Stimulated activated CD4-positive, alpha-beta T cell treated with anti-CD3 and anti-CD28 coated beads, Interleukin-12 subunit alpha, Interleukin-12 subunit beta, amount 100 ng/mL, for 4 hours (primary cell): Measurements from ENCODE around the gene SIX2.

Experiments used
- DNase-seq: peaks from one replicate; pipeline ENCODE4 v3.0.0-alpha.2; 2020

SIX2 gene

GRCh38 chr2:45018023-45018422 lies 8.8 kb upstream of the SIX2 start:
- DNase-seq = no peak

DNA sequence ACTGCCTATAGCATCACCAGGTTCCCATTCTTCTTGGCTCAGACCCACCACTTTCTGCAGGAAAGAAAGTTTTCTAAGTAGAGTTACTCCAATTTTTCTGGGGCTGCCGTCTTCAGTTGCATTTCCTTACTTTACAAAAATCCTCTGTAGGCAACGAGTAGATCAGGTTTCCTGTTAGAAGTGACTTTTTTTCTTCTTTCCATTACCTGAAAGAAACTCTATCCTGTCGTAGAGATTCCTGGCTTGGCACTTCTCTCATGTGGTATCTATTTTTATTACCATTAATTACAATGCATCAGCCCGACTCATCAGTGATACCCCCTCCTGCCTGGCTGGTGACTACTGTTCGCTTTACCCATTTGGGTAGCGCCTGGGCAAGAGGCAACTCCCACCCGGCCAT lies 5.6 kb upstream of the SIX2 start:
- DNase-seq = no peak

DNA sequence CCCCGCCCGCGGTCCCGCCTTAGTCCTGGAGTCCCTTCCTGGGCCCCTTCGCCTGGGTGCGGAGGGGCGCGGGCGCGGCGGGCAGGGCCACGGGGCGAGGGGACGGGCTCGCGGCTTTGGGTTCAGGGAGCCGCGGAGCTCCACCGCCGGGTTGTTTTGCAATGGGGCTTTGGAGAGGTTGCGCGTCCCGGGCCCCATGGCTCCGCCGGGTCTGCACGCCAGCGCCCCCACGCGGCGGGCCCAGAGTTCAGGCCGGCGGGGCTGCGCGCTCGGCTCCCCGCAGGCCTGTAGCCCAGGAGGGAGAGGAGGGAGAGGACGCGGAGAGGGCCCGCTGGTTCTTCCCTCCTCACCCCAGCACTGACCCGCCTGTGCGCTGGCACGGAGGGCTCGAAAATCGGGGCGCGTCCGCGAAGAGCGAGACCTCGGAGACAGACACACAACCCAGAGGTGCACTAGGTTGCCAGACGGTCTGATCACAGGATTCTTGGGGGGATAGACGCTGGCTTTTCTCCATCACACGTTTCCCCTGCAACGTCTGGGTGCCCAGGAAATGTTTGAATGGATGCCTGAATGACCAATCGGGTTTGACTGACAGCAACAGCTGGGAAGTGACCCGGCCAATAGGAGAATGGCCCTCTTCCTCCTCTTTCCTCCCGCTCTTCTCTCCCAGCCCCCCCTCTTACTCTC lies 4.9 kb upstream of the SIX2 start:
- no peak for DNase-seq

DNA sequence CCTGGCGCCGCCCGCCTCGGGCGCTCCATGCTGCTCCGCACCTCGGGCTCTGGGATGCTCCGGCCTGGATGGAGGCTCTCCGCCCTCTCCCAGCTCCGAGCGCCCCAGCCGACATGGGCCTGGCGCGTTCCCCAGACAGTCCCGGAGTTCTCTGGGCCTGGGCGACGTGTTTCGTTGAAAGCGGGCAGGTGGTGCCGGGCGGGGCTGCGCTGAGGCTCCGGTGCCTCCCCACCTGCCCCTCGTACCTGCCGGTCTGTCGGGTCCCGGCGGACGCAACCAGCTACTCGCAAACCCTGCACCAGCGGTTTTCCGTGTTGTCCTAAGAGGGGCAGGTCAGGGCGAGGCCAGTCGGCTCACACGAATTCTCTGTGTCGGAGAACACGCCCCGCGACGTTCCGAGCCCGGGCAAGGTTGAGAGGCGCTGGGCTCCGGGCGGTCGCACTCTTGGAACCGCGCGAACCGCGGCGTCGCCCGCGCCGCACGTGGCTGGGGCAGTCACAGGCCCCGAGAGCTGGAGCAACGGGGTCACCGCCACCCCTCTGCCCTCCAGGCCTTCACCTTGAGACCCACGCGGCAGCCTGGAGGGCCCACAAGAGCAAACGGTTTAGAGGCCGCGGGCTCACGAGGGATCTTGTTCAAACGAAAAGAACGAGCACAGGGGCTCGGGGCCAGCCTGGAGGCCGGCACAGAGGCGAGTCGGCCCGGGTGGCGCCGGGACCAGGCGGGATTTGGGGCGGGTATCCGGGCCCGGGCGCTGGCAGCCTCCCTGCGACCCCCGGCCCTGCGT lies 4.2 kb upstream of the SIX2 start:
- DNase-seq = no peak

DNA sequence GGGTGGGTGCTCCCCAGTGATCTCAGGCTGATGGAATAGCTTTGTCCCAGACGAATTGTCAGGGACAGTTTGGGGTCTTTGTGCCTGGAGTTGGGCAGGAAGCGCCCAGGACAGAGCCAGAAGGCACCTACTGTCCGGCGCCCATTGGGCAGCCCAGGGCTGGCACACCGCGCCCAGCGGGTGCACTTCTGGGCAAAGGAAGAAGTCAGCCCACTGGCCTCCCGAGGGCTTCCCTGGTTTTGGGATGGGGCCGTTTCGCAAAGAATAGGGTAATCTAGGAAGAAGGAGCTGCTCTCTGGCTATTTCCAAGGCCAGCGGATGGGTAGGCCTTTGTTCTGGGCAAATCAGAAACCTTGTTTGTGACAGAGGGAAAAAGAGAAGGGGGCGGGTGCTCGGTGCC lies 3.5 kb upstream of the SIX2 start:
- DNase-seq = no peak

DNA sequence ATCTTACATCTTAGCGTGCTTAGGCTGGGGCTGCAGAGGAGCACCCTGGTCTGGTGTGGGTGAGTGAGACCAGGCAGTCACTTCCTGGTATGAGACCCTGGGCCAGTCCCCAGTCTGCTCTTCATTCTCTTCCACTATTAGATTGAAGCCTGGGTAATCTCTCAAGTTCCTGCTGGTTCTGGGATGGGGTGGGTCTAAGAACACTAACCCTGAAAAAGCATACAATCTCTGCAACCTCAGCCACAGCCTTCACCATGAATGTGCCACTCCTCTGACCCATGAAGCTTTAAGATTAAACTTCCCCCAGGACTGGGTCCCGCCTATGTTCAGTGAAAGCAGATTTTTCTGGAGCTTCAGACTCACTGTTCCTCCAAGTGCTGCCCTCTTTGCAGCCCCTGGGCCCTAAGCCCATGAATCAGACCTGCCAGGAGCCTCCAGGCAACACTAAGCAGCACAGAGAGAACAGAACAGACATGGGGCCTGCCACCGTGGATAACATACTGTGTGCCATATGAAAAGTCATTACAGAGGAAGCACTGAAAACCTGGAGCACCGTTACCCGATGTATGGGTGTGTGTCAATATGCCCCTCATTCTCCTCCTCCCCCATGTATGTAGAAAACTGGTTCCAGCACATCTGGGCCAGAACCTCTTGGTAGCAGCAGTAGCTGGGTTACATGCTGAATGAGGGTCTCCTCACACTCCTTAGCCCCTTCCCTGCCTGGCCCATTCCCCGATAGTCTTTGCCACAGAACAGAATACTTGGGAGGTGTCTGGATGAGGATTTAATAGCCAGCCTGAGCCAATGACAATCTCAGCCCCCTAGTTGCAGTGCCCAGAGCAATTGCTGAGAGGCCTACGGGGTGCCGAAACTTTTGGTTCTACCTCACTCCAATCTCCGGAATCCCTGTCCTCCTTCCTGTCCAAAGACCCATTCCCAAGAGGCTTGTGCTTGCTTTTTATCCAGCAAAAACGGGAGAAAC lies 2.7 kb upstream of the SIX2 start:
- DNase-seq = no peak

DNA sequence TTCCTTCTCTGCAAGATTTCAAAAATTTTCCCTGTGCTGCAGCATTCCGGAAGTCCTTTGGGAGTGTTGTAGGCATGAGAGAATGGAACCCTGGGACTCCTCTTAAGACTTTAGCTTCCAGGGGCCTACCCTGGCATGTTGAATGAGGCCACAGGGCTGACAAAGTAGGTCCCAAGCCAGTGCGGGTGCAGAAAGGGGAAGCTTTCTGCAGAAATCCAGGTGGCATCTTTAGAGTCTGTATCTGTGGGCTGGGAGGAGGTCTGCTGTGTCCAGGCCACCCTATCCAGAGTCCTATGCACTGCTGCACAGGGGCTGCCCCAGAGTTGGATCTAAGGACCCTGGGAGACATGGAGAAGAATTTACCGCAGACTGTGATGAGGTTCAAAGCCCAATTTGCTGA lies 1.9 kb upstream of the SIX2 start:
- no peak for DNase-seq

DNA sequence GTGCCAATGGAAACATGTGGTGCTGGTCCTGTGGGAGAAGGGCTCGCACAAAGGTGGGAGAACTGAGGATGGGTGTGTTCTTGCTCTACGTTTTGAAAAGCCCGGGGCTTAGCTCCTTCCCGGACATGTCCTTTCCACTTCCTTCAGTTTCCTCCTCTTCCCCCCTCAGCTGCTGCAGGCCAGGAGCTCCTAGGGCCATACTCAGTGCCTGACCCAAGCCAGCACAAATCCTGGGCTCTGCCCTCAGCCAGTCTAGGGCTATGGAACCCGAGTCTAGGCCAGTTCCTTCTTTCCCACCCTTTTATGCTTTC lies 1.4 kb upstream of the SIX2 start:
- DNase-seq = no peak

- no peak for DNase-seq
These were observed 863 bp upstream of the SIX2 start for GRCh38 chr2:45009928-45010701.

DNA sequence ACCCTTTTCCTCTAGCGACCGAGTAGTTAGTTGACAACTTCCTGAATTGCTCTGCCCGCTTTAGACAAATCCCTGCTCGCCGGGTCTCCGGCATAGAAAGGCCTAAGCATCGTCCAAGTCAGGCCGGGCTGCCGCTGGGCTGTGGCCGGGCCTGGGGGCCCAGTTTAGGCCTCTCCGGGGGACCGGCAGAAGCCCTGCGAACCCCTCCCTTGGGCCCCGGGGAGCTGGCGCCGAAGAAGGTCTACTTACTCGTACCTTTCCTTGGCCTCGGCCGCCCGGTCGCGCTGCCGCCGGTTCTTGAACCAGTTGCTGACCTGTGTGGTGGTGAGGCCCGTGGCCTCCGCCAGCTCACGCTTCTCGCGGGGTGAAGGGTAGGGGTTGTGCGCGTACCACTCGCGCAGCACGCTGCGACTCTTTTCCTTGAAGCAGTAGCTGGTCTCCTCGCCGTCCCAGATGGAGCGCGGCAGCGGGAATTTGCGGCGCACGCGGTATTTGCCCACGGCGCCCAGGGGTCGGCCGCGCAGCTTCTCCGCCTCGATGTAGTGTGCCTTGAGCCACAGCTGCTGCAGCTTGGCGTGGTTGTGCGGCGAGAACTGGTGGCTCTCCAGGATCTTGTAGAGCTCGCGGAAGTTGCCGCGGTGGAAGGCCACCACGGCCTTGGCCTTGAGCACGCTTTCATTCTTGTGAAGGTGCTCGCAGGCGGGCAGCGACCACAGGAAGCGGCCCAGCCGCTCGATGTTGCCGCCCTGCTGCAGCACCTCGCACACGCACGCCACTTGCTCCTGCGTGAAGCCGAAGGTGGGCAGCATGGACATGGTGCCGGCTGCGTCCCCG lies 739 bp downstream of the SIX2 start:
- DNase-seq = no peak

DNA sequence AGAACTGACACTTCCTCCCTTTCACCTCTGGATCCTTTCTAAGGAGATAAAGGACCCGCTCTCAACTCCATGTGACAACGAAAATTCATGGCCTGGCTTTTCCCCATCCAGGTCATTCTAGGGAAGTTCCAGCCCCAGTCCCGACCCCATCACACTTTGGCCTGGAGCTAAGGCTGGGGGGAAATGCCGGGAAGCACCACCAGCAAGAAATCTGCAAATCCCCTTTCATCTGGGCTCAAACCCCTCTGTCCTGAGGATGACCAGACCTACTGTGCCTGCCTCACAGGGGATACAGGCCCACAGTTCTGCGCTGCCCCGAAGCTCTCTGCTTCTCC lies 1.3 kb downstream of the SIX2 start:
- no peak for DNase-seq

GRCh38 chr2:45006942-45007287 lies 2.3 kb downstream of the SIX2 start:
- DNase-seq = no peak

DNA sequence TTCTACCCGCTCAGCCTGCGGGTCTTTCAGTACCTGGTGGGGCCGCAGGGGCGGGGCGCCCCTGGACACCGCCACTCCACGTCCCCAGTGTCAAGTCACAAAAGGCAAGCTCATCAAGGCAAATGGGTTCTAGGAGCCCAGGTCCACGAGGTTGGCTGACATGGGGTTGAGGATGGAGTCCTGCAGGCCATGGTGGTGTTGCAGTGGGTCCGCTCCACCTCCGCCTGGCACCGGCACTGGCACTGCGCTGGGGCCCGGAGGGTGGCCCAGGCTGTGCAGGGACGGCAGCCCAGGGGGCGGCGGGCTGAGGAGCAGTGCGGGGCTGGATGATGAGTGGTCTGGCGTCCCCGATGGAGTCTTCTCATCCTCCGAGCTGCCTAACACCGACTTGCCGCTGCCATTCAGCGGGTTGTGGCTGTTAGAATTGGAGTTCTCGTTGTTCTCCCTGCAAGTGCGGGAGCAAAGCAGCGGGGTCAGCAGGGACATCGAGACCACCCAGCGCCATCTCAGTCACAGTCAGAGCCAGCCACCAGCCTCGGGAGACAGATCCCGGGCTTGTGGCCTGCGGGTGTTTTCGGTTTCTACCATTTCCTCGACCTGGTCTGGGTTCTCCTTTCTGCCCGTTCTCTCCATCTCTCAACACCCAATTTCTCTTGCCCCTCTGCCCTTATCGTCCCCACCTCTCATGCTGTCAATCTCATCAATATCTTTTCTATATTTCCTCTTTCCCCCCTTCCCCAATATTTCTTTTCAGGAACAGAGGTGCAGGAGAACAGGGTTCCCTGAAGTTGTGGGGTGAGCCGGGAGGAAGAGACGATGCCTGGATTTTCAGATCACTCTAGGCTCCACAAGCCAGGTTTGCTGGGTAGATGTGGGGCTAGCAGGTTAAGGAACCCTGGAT lies 3.0 kb downstream of the SIX2 start:
- DNase-seq = no peak

DNA sequence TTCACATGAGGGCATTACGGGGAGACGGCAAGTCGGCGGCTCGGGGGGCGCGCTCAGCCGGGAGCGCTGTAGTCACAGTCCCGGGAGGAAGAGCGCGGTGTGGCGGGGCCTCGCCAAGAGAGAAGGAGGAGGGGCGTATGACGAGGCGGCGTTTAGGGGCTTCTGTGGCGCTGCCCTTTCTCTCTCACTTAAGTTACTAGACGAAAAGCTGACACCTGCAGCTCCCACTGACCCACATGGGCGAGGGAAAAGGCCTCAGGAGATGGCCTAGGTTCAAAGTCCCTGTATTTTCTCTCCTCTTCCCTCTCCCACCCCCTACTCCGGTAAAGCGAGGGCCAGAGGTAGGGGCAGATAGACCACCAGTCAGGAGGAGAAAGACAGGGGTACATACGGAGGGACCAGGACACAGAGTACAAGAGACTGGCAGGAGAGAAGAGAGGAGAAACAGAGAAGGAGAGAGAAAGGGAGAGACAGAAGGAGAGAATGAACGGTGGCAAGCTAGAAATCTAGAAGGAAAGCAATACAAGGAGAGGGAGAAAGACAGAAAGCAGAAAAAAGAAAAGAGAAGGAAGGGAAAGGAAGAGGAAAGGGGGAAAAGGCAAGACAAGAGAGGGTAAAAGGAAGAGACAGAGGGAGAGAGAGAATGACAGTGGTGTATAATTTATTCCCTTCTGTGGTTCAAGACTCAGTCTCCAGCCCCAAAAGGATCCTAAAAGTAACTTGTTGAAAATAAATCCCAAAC lies 3.8 kb downstream of the SIX2 start:
- no peak for DNase-seq

DNA sequence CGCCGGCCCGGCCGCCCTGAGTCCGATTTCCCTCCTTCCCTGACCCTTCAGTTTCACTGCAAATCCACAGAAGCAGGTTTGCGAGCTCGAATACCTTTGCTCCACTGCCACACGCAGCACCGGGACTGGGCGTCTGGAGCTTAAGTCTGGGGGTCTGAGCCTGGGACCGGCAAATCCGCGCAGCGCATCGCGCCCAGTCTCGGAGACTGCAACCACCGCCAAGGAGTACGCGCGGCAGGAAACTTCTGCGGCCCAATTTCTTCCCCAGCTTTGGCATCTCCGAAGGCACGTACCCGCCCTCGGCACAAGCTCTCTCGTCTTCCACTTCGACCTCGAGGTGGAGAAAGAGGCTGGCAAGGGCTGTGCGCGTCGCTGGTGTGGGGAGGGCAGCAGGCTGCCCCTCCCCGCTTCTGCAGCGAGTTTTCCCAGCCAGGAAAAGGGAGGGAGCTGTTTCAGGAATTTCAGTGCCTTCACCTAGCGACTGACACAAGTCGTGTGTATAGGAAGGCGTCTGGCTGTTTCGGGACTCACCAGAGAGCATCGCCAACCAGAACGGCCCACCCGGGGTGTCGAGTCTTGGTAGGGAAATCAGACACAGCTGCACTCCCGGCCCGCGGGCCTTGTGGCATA lies 4.6 kb downstream of the SIX2 start:
- DNase-seq = no peak

GRCh38 chr2:45003579-45004551 lies 5.4 kb downstream of the SIX2 start:
- DNase-seq = no peak

DNA sequence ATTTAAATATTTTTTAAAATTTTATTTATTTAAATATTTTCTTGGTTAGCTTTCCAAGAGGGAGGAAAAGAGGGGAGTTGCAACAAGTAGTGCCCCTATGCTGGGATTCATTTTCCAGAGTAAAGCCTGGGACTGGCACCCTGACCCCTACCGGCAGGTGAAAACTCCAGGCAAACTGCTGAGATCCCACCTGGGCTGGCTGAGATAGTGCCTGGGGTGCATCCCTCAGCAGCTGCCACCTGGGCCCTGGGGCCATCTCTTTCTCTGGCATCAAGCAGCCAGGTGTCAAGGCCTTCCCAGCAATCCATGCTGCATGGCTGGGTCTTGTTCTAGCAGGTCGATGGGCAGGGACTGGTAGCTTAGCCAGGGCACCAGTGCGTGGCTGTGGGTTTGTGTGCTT lies 6.6 kb downstream of the SIX2 start:
- no peak for DNase-seq

DNA sequence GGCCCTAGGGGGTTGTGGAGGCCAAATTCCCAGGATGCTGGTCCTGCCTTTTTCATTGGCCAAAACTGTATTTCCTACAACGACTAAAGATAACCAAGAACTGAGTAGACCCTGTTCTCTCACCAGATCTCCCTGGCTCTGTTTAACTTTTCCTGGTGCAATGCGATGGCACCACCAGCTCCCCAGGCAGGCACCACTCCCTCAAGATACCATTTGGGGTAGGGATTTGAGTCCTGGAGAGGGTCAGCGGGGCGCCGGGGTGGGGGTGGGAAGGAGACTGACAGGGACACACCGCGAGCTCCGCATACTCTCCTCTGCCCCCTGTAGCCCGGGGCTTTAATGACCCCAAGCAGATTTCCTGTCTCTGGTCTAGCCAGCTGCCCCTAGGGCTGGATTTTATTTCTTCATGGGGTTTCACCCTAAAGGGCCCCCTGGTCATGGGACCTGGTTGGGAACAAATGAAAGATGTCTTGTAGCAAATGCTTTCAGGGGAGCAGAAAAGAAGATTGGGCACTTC lies 7.3 kb downstream of the SIX2 start:
- no peak for DNase-seq
